Mucosa of rectum (tissue), 2 donors: Measurements from ENCODE around the gene ADORA1.

Experiments used
- H3K27ac ChIP-seq, 2 donors: one replicate each; pipeline ENCODE4 v1.7.0; 2013; ENCODE audit warnings: inconsistent platforms in 2 of 2, low read depth in 2 of 2, low read length in 2 of 2
- H3K27me3 ChIP-seq, 2 donors: one replicate each; pipeline ENCODE4 v1.7.0; 2013; ENCODE audit warnings: low read length in 2 of 2; ENCODE audit not compliant: control insufficient read depth in 2 of 2, insufficient read depth in 2 of 2
- H3K36me3 ChIP-seq, 2 donors: one replicate each; pipeline ENCODE4 v1.7.0; 2013; ENCODE audit warnings: low read length in 2 of 2; ENCODE audit not compliant: control insufficient read depth in 2 of 2, insufficient read depth in 2 of 2
- H3K4me1 ChIP-seq, 2 donors: one replicate each; pipeline ENCODE4 v1.7.0; 2013; ENCODE audit warnings: low read length in 2 of 2, mild to moderate bottlenecking in 1 of 2; ENCODE audit not compliant: control insufficient read depth in 2 of 2, insufficient read depth in 2 of 2
- H3K4me3 ChIP-seq, 2 donors: one replicate each; pipeline ENCODE4 v1.7.0; 2013; ENCODE audit warnings: low read length in 2 of 2
- H3K9ac ChIP-seq, 2 donors: one replicate each; pipeline ENCODE4 v1.7.0; 2013; ENCODE audit warnings: low read length in 2 of 2, low read depth in 1 of 2, mild to moderate bottlenecking in 1 of 2
- H3K9me3 ChIP-seq, 2 donors: one replicate each; pipeline ENCODE4 v1.7.0; 2013; ENCODE audit warnings: low read length in 2 of 2; ENCODE audit not compliant: control insufficient read depth in 2 of 2
- donor health status: healthy.
- donor health status: Normal muscosa, but diverticular disease.

ADORA1 gene

DNA sequence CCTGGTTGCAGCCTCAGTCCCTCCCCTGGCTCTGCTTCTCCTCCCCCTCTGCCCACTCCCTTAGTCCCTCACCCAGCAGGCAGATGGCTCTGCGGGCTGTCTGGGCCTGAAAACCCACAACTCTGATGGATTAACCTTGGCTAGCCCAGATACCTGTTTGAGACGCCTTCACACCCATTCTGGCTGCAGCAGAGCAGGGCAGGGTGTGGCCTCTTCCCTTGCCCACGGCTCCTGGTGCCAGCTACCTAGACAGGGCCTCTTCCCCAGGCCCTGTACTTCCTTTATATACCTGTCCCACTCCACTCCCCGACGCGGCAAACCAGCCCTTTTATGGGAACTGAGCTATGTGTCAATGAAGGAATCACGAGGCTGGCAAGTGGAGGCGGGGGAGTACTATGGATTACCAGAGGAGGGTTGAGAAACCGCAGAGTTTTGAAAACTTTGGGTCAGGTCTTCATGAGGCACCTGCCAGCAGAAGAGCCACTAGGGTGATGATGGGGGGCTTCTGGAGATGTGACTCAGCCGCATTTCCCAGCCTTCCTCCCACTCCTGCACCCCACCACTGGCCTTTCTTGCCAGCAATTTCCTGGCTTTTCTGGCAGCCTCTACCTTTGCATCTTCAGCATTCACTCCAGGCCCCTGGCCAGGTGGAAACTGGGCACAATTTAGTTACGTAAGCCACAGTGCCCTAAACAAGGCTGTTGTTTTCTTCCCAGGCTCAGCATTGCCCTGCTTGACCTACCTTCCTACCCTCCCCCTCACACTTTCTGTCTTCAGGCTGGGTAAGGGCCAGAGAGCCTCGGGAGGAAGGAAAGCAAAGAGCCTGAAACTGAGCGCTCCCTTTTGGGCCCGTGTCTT is 59.1 kb downstream of the ADORA1 start, which contains the start of gene CHI3L1:
Gene CHI3L1, minus strand, starts transcription at position 259 of the 858 bp plus-strand sequence. Its CDS starts 81 bp downstream, at position 178.
- Histone ChIP-seq H3K27me3 (peaks cover 0 to 2% of the 10 kb centered on the region in 2 donors), H3K4me3 (no peak within 1 kb of the TSS), H3K4me1 (peaks cover 0 to 4% of the 10 kb centered on the region in 2 donors), H3K9ac (no peak within 1 kb of the TSS), H3K36me3 (no peaks in the 10 kb centered on the region), H3K9me3 (no peaks in the 10 kb centered on the region), H3K27ac (no peak within 1 kb of the TSS)

DNA sequence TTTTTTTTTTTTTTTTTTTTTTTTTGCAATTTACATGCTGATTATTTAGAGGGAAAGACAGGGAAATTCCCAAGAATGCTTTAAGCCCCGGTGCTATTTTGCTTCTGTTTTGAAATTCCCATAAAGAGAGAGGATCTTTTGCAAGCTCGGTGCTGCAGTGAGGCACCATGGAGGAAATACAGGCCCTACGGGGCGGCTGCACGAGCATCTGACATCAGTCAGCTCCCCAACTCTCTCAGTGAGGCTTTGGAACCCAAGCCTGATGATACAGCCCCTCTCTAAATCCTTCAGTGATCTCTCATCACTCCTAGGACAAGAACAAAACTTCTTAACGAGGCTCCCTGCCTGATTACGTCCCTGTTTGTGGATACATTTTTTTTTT is 59.8 kb downstream of the ADORA1 start:
- H3K4me3 ChIP-seq, result no peak overlapping the region
- H3K4me1 ChIP-seq, result peaks cover 0 to 4% of the 10 kb centered on the region in 2 donors
- peaks cover 0 to 3% of the 10 kb centered on the region in 2 donors for H3K27me3 ChIP-seq
- no peaks in the 10 kb centered on the region for H3K36me3 ChIP-seq
- no peak overlapping the region for H3K9ac ChIP-seq
- no peak overlapping the region for H3K27ac ChIP-seq
- H3K9me3 ChIP-seq, result no peaks in the 10 kb centered on the region

DNA sequence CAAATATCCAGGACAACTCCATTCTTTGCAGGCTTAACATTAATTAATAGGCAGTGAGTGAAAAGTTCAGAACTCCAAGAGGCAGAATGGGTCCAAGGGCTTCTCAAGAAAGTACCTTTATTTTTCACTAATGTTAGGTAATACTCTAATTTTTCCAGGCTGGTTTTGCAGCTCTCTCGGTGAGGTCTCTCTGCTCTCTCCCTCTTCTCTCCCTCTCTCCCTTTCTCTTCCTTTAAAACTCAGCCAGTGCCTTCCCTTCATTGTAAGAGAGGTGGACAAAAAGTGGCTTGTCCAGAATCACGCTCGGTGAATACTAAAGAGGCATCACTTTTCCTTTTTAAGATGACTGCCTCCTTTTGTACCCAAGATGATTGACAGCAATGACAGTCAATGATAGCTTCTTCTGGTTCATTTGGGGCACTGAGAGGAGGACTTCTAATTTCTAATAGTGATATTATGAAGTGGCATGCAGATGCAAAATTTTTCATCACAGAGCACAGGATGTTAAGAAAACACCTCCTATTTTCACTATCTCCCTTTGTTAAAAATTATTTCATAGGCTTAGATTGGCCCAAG is 60.3 kb downstream of the ADORA1 start:
- no peaks in the 10 kb centered on the region for H3K9me3 ChIP-seq
- H3K27ac ChIP-seq, result no peak overlapping the region
- H3K4me1 ChIP-seq, result peaks cover 0 to 4% of the 10 kb centered on the region in 2 donors
- no peak overlapping the region for H3K4me3 ChIP-seq
- no peaks in the 10 kb centered on the region for H3K36me3 ChIP-seq
- H3K9ac ChIP-seq, result no peak overlapping the region
- H3K27me3 ChIP-seq, result peaks cover 0 to 4% of the 10 kb centered on the region in 2 donors

DNA sequence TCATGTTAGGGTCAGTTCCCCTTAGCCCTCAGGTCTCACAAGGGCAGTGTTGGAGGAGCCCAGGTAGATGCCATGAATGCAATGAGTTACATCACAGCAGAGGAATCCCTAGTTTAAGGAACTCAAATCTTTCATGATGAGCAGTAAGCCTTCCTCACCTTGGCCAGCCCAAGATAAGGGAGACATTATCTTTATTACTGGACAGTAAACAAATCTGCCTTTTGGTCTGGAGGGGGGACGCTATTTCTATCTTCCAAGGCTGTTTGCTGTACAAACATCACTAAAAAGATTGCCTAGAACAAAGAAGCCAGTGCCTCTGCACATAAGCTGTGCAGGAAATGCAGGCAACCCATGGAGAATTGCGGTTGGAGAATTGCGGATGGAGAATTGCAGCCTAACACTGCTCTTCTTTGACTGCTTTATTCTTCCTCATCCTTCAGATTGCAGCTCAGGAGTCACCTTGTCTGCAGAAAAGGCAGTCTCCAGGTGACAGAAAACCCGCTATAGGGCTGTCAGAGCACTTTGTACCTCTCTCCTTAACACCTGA is 61.2 kb downstream of the ADORA1 start:
- Histone ChIP-seq H3K4me1 (peaks cover 0 to 4% of the 10 kb centered on the region in 2 donors), H3K36me3 (no peaks in the 10 kb centered on the region), H3K9me3 (no peaks in the 10 kb centered on the region), H3K4me3 (no peak overlapping the region), H3K9ac (no peak overlapping the region), H3K27me3 (peaks cover 0 to 4% of the 10 kb centered on the region in 2 donors), H3K27ac (no peak overlapping the region)

DNA sequence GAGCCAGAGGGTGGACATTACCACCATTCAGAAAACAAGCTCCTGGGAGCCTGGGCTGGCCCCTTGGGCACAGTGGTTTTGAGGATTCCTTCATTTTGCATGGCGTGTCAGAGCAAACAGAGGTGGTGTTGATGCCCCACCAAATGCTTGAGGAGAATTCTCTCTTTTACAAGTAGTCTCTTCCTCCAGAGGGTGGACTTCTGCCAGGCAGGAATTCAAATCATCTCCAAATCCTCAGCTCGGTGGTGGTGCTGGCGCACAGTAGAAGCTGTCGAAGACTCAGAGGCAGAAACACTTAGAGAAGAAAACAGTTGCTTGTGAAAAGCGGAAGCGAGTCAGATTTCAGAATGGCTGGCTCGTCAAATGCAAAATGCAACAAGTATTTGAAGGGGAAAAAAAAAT is 62.4 kb downstream of the ADORA1 start:
- Histone ChIP-seq H3K36me3 (no peaks in the 10 kb centered on the region), H3K4me1 (peaks cover 0 to 4% of the 10 kb centered on the region in 2 donors), H3K9ac (no peak overlapping the region), H3K4me3 (no peak overlapping the region), H3K9me3 (no peaks in the 10 kb centered on the region), H3K27ac (no peak overlapping the region), H3K27me3 (peaks cover 0 to 4% of the 10 kb centered on the region in 2 donors)

DNA sequence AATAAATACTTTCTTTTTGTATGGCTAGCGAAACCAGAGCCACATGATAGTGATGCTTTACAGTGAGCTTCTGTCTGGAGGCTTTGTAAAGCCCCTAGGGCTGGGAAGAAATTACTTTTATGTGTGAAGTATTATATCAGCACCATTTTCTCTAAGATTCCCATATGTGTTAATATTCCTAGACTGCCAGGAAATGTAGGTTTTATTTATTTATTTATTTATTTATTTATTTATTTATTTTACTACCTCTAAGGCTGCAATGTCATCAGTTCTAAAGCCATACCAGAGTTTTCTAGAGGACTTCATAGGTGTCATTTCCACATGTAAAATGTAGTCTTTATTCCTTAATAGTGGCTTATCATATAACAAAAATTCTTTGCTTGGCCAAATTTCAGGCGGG is 63.4 kb downstream of the ADORA1 start:
- Histone ChIP-seq H3K27ac (no peak overlapping the region), H3K9me3 (no peaks in the 10 kb centered on the region), H3K9ac (no peak overlapping the region), H3K36me3 (no peaks in the 10 kb centered on the region), H3K27me3 (peaks cover 0 to 2% of the 10 kb centered on the region in 2 donors), H3K4me3 (no peak overlapping the region), H3K4me1 (peaks cover 0 to 4% of the 10 kb centered on the region in 2 donors)

DNA sequence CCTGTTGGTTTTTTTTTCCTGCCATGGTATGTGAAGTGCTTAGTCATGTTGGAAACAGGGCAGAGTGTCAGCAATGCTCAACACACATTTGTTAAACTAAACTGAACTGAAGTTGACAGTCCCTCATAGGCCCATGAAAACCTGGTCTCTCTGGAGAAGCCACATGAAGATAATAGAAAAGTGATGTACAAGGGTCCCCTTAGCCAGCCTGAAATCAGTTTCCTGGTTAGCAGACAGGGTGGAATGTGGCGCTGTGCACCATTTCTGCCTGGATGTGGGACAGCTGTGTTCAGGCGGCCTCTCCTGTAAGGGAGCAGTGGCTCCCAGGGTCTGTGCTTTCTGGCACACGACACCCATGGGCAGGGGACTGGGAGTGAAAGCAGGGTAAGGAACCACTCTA is 68.8 kb downstream of the ADORA1 start:
- H3K27ac ChIP-seq, result peak overlapping the region in 1 of 2 donors; percentile 11
- H3K4me3 ChIP-seq, result no peak overlapping the region
- no peak overlapping the region for H3K9ac ChIP-seq
- H3K4me1 ChIP-seq, result no peaks in the 10 kb centered on the region
- H3K27me3 ChIP-seq, result peaks cover 0 to 2% of the 10 kb centered on the region in 2 donors
- no peaks in the 10 kb centered on the region for H3K36me3 ChIP-seq
- H3K9me3 ChIP-seq, result no peaks in the 10 kb centered on the region

DNA sequence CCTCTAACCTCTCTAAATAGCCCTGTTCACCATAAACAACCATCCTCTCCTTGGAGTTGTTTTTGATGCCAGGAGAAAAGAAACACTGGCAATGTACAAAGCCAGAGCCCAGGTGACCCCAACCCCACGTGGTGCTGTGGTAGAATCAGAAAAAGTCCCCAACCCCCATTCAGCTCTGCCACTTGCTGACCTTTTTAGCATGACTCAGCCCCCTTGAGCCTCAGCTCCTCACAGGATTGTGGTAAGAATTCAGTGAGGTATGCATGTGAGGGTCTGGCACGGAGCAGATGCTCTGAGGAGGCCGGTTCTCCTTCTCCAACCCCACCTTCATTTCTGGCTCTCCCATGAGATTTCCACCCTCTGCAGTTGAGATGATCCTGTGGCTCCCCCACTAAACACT is 70.1 kb downstream of the ADORA1 start:
- Histone ChIP-seq H3K27me3 (no peaks in the 10 kb centered on the region), H3K36me3 (no peaks in the 10 kb centered on the region), H3K9me3 (no peaks in the 10 kb centered on the region), H3K4me3 (no peak overlapping the region), H3K9ac (no peak overlapping the region), H3K4me1 (no peaks in the 10 kb centered on the region), H3K27ac (no peak overlapping the region)

DNA sequence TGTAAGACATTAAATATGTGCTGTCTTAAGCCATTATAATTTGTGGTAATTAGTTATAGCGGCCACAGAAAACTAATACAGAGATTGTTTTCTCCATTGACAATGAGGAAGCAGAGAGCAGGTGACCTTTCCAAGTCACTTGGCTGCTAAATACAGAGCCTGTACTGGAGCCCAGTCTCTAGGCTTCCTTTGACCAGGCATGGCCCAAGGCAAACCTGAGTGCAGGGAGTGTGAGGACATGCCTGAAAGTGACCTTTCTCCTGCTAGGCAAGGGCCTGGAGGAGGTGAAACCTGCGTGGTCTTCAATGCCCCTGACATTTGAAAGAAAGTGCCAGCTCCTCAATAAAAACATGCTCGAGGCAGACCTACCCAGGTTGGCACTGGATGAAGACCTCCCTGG is 71.5 kb downstream of the ADORA1 start:
- H3K4me3 ChIP-seq, result no peak overlapping the region
- no peak overlapping the region for H3K27ac ChIP-seq
- H3K9ac ChIP-seq, result no peak overlapping the region

DNA sequence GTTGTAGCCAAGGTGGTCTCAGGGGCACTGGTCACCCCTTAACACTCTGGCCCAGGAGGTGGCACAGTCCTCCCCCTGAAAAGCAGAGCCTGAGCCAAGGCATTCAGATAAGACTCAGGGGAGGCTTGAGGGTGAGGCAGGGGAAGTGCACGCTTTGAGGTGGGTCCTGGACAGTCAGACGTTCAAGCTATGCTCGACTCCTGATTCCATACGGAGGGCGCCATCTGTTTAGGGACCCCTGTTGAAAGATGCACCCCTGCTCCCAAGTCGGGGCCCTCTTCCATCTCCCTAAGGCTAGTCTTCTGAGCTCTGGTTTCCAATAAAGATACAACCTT is 71.9 kb downstream of the ADORA1 start:
- Histone ChIP-seq H3K27ac (peak overlapping the region; percentile 35 to 52), H3K4me3 (no peak overlapping the region), H3K36me3 (no peaks in the 10 kb centered on the region), H3K9ac (no peak overlapping the region), H3K4me1 (no peaks in the 10 kb centered on the region), H3K9me3 (no peaks in the 10 kb centered on the region), H3K27me3 (no peaks in the 10 kb centered on the region)

More for the DNA sequence above, 71.5 kb downstream of the ADORA1 start:
- H3K9me3 ChIP-seq, result no peaks in the 10 kb centered on the region
- no peaks in the 10 kb centered on the region for H3K27me3 ChIP-seq
- no peaks in the 10 kb centered on the region for H3K4me1 ChIP-seq
- H3K36me3 ChIP-seq, result no peaks in the 10 kb centered on the region
